Glomerular visceral epithelial cell (primary cell): ENCODE data around the gene CD80.
"Not testable (repeated sequence)": the region's sequence is repeated elsewhere in the genome, so short reads cannot be mapped to it uniquely, and the experiment has no call there.

Source experiments
- DNase-seq: peaks from one replicate; pipeline ENCODE4 v3.0.0-alpha.2; 2016; ENCODE audit errors: extremely low spot score

The CD80 gene

GRCh38 chr3:119582178-119582577 lies 22.8 kb upstream of the CD80 start:
- DNase-seq = peak; percentile 72

GRCh38 chr3:119580067-119580760 lies 20.8 kb upstream of the CD80 start:
- DNase-seq = no peak

GRCh38 chr3:119579366-119580066 lies 20.1 kb upstream of the CD80 start, which contains the start of gene ADPRH:
Gene ADPRH, plus strand, starts transcription at chr3:119579492. Its CDS starts 2,678 bp downstream, at chr3:119582170.
- DNase-seq = peak; percentile 75

- DNase-seq = no peak
Measured at GRCh38 chr3:119575507-119575906, 16.1 kb upstream of the CD80 start.

GRCh38 chr3:119571688-119572087 lies 12.3 kb upstream of the CD80 start:
- no peak for DNase-seq

- DNase-seq = no peak
Measured at GRCh38 chr3:119571230-119571629, 11.8 kb upstream of the CD80 start.

GRCh38 chr3:119570229-119570628 lies 10.8 kb upstream of the CD80 start:
- no peak for DNase-seq

- no peak for DNase-seq
Measured at GRCh38 chr3:119569156-119569555, 9.7 kb upstream of the CD80 start.

GRCh38 chr3:119563334-119563733 lies 3.9 kb upstream of the CD80 start:
- DNase-seq = not testable (repeated sequence)

GRCh38 chr3:119562307-119562961 lies 3.0 kb upstream of the CD80 start:
- peak; percentile 20 for DNase-seq

GRCh38 chr3:119560160-119560559 lies 746 bp upstream of the CD80 start:
- no peak for DNase-seq

GRCh38 chr3:119558626-119559317 lies 642 bp downstream of the CD80 start:
- DNase-seq = no peak

- DNase-seq = no peak
Measured at GRCh38 chr3:119557877-119558269, 1.5 kb downstream of the CD80 start.

- DNase-seq = no peak
Measured at GRCh38 chr3:119557192-119557876, 2.1 kb downstream of the CD80 start.

- DNase-seq = no peak
Measured at GRCh38 chr3:119555929-119556328, 3.5 kb downstream of the CD80 start.

- DNase-seq = no peak
Measured at GRCh38 chr3:119555309-119555735, 4.1 kb downstream of the CD80 start.

- DNase-seq = no peak
Measured at GRCh38 chr3:119553823-119554415, 5.5 kb downstream of the CD80 start.

GRCh38 chr3:119552928-119553327 lies 6.5 kb downstream of the CD80 start:
- DNase-seq = not testable (repeated sequence)

- no peak for DNase-seq
Measured at GRCh38 chr3:119551598-119551997, 7.8 kb downstream of the CD80 start.

GRCh38 chr3:119550192-119550910 lies 9.1 kb downstream of the CD80 start:
- no peak for DNase-seq
